ENCODE results near the gene MARVELD1.

- TF ChIP-seq CTCF (IDR thresholded peaks at IDR 0.05): no peak
- TF ChIP-seq POLR2AphosphoS5 (IDR thresholded peaks at IDR 0.05): no peak
- TF ChIP-seq POLR2A (IDR thresholded peaks at IDR 0.05): no peak
Observed at GRCh38 chr10:97761331-97761865, 47.9 kb downstream of the MARVELD1 start.

Data from prostate gland (tissue), 2 donors.